ENCODE data around the gene NTF4.

GRCh38 chr19:49058562-49058961 lies 6.1 kb downstream of the NTF4 start:
- TF ChIP-seq POLR2A (IDR thresholded peaks at IDR 0.05) (no peak), CTCF (IDR thresholded peaks at IDR 0.05) (no peak)

All from thyroid gland (tissue), 4 donors.